ENCODE results near the gene PDE8B.

PDE8B gene

DNA sequence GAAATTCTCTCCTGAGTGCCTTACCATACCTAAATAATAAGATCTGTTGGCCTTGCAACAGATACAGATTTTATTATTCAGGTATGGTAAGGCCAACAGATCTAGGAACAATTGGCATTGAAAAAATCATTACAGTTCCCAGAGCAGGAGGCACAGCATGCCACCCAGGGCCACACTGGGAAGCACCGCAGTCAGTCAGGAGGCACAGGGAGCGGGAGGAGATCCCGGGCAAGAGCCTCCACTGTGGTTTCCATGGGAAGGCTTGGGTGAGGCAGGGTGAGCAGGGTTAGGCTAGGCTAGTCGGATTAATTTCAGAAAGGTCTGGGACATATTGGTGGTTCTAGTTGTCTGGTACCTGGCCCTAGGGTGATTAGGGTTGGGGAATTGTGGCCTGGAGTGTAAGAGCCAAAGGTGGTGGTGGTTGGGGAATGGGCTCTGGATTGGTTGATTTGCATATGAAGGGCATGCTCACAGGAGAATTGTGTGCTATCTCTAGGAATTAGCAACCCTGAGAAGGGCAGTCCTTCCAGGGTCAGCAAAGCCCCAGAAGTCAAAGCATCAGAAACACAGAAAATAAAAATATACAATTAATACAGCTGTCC, 111.4 kb downstream of the PDE8B start:
- no peak for DNase-seq (ENCODE audit: low read depth)

DNA sequence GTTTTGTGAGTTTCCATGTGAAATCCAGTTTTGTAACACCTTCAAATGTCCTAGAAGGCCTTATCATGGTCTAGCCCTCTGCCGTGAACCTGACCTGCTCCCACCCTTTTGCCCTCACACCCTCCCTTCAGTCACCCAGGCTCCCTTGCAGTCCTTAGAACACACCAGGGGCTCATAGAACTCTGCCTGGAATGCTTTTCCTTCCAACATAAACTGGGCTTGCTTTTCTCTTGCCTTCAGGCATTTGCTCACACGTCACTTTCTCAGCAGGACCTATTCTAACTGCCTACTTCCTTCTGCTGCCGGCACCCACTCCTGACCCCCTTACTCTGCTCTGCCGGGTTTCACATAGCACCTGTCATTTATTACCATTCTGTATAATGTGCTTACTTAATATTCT, 111.9 kb downstream of the PDE8B start:
- no peak for DNase-seq (ENCODE audit: low read depth)

GRCh38 chr5:77325921-77326541, 115.6 kb downstream of the PDE8B start:
- DNase-seq (ENCODE audit: low read depth), result no peak

DNA sequence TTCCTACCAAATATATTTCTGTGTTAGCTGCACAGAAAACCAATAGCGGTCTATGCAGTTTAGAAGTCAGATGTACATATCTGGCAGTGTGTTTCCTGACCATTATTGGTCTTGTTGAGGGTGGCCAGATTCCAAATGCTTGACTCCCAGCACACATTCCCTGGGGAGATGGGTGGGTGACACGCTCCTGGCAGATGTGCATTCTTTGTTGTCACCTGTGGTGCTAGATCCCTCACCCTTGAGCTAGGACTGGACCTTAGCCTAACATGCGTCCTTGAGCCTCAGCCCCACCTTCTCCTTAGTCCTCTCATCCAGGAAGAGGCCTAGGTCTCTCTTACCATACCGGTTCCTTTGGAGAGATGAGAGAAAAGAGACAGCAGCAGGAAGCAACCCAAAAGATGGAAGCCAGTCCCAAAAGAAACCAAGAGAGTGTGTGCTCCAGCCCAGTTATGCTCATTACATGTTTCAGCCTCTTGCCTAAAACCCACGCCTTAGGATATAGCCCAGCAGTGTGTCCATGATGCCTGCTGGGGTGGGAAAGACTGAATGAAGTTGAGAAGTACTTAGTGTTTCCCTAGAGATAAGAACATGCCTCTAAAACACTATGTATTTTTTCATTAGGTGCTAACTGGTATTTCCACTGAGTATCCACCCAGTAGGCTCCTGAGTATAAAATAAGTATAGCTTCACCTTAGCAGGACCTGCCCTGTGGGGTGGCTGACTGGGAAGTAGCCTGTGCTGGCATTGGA, 116.7 kb downstream of the PDE8B start:
- DNase-seq (ENCODE audit: low read depth), result no peak

DNA sequence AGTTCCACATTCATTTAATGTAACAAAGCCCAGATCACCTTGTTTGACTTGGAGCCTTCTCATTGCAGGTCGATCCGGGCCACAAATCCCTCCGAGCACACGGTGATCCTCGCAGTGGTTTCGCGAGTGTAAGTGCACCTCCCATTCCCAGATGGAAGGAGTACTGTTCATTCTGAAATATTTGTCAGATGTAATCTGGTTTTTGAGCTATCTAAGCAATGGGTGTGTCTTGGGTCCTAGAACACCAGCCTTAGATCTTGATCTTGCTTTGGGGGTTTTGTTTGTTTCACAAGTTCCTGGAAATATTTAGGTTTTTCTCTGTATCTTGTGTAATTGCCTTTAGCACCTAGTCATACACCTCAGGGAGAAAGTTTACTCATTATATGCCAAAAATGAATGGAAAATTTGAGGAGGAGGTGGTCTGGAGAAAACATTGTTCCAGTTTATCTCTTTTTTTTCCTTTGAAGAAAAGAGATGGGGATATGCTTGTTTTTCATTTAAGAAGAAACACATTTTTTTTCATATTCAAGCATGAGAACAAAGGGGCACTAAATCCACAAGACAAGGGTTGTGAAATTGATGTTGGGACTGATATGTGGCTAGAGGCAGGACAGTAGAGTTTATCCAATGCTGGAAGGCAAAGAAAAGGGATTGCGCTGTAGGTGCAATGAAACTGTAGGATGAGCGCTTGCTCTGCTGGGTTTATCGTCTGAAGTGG, 118.6 kb downstream of the PDE8B start:
- DNase-seq (ENCODE audit: low read depth), result no peak

DNA sequence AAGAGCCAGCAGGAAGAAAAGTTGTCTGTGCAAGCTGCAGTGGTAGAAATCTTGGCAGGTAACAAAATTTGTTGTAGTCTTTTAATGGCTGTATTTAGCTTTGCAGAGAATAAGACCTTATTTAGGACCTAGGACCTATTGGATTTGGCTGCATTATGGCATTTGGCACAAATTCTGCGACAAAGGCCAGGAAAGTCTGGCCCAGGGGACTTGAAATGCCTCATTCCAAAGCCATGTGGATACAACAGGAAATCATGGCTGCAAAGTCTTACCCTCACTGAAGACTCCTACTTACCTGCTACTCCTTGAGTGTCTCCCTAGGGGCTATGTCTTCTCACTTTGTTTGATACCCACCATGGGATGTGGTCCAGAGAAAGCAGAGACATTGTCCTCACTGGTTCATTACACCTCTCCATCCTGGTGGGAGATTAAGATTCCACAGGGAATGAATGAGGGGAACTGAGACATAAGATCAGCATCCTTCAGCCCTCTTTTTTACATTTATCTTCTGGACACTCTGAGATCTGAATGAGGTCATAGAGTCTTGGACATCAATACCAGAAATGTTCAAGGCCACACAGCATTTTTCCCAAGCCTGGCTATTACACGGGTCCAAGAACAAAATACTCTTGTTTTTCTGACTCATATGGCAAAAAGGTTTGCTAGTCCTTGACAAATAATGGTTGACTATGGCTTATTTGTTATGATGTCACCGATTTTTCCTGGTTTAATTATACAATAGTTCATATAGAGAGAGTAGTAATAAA, 119.4 kb downstream of the PDE8B start:
- DNase-seq (ENCODE audit: low read depth), result no peak

DNA sequence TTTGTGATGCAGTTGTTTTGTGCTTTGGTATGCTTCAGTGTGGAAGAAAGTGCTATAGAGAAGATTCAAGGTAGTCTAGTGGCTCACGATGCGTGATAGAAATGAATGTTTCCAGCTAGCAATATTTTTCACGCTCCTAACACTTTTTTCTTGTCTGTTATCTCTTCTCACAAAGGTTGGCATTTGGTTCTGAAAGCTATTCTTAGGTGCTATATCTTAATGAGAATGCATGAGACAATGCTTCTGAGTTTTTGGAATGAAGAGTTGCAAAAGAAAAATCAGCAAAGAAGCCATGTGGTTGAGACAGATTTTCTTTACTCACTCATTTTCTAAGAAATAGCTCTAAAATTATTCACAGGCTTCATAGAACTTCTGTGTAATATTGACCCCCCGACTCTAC, 122.6 kb downstream of the PDE8B start:
- DNase-seq (ENCODE audit: low read depth), result no peak

GRCh38 chr5:77333451-77334123, 123.1 kb downstream of the PDE8B start:
- DNase-seq (ENCODE audit: low read depth), result no peak

GRCh38 chr5:77337246-77337645, 126.8 kb downstream of the PDE8B start:
- no peak for DNase-seq (ENCODE audit: low read depth)

GRCh38 chr5:77337686-77338085, 127.2 kb downstream of the PDE8B start:
- DNase-seq (ENCODE audit: low read depth), result no peak

- no peak for DNase-seq (ENCODE audit: low read depth)
Measured at GRCh38 chr5:77339337-77339890, 128.9 kb downstream of the PDE8B start.

GRCh38 chr5:77343165-77343564, 132.7 kb downstream of the PDE8B start:
- DNase-seq (ENCODE audit: low read depth), result no peak

- no peak for DNase-seq (ENCODE audit: low read depth)
Measured at GRCh38 chr5:77347435-77348098, 137.1 kb downstream of the PDE8B start.

GRCh38 chr5:77353251-77353650, 142.8 kb downstream of the PDE8B start:
- DNase-seq (ENCODE audit: low read depth), result no peak

GRCh38 chr5:77354454-77354853, 144.0 kb downstream of the PDE8B start:
- DNase-seq (ENCODE audit: low read depth), result no peak

DNA sequence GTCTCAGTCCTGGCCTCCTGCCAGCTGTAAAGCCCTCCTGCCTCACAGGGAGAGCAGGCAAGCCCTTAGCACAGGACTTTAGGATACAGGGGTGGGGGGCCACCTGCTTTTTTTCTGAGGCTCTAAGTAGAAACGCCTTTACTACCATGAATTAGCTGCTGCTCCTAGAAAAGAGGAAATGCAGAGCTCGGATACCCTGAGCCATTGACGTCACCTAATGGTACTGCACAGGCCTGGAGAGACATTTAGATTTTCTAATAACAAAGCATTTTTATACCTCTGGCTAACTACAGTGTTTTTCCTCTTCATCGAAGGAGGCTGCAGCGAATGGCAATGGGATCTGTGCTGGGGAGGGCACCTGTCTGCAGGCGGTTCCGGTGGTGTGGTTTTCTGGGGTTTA, 144.6 kb downstream of the PDE8B start:
- DNase-seq (ENCODE audit: low read depth), result no peak

- DNase-seq (ENCODE audit: low read depth), result no peak
Measured at GRCh38 chr5:77355751-77356150, 145.3 kb downstream of the PDE8B start.

- DNase-seq (ENCODE audit: low read depth), result peak; percentile 14
Measured at GRCh38 chr5:77356740-77357139, 146.3 kb downstream of the PDE8B start.

DNA sequence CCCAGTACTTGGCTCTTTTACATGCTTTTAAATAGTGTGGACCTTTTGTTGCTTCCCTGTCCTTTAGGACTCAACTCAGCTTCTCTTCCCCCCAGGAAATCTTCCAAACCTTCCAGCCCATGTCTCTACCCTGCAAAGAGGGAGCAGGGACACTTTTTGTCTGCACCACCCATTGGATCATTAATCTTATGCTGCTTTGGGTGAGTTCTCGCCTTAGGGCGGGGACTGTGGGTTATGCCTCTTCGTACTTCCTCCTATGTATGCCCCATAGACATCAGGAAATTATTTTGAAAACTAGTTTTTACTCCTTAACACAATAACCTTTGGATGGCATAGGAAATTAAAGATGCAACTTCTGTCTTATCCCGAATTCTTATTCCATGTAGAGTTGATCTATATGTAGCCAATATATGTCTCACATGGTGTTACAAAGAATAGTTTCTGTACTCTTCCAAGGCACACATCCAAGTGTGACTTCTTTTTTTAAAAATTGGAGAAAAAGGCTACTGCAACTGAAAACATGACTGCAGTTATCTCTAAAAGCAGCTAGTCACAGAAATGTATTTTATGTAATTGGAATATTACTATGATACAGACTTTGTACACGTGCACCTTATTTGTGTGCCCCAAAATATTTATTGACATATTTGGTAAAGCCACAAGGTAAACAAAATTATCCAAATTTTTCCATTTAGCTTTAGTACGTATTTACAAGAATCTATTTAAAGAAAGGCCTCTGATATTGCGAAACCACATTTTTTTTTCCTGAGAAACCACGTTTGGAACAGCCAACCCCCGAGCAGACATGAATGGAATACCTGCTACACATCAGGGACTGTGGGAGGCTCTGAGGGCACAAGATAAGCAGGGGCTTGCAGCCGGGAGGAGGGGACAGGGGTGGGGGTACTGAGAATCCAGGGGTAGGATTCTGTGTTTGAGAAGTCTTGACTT, 148.1 kb downstream of the PDE8B start:
- DNase-seq (ENCODE audit: low read depth), result peak; percentile 58
